PC-9 (cell line): Measurements from ENCODE around the gene RIPOR2.

Experiments used
- EZH2 ChIP-seq: fragments of 200-600 bp; sonication (generic); IDR thresholded peaks from 2 replicates; pipeline ENCODE4 v1.8.0; 2017; ENCODE audit warnings: antibody characterized with exemption, low read depth
- TF ChIP-seq, protein P1 (sequence below): fragments of 200-600 bp; sonication (generic); conservative IDR thresholded peaks from 2 replicates; pipeline ENCODE4 v1.6.1; 2017; ENCODE audit warnings: mixed run types, antibody characterized with exemption, mild to moderate bottlenecking, moderate library complexity

DNA sequence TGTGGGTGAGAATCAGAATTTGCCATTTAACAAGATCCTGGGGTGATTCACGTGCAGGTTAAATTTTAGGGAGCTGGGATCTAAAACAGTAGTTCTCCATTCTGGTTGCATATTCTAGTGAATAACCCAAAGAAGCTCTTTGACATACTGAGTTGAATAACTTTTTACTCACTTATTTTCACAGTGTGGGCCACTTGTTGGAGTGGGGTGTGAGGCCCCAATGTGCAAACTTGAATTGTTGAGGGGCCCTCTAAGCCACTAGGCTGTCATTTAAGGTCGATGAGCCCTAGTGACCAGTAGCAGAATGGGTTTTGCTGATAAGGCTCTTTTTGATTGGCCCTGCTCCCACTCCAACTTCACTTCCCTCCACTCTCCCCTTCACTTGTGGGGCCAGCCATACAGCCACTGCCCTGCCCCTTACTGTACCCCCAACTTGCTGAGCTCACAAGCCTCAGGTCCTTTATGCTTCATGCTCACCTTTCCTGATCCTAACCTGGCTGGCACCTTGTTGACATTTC, 33.6 kb upstream of the RIPOR2 start:
- TF ChIP-seq, protein P1, sequence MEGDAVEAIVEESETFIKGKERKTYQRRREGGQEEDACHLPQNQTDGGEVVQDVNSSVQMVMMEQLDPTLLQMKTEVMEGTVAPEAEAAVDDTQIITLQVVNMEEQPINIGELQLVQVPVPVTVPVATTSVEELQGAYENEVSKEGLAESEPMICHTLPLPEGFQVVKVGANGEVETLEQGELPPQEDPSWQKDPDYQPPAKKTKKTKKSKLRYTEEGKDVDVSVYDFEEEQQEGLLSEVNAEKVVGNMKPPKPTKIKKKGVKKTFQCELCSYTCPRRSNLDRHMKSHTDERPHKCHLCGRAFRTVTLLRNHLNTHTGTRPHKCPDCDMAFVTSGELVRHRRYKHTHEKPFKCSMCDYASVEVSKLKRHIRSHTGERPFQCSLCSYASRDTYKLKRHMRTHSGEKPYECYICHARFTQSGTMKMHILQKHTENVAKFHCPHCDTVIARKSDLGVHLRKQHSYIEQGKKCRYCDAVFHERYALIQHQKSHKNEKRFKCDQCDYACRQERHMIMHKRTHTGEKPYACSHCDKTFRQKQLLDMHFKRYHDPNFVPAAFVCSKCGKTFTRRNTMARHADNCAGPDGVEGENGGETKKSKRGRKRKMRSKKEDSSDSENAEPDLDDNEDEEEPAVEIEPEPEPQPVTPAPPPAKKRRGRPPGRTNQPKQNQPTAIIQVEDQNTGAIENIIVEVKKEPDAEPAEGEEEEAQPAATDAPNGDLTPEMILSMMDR: no peak
- TF ChIP-seq EZH2: no peak
